ENCODE measurements around the gene LRRC75B.
"Not testable (repeated sequence)": the region's sequence is repeated elsewhere in the genome, so short reads cannot be mapped to it uniquely, and the experiment has no call there.

The LRRC75B gene, protein sequence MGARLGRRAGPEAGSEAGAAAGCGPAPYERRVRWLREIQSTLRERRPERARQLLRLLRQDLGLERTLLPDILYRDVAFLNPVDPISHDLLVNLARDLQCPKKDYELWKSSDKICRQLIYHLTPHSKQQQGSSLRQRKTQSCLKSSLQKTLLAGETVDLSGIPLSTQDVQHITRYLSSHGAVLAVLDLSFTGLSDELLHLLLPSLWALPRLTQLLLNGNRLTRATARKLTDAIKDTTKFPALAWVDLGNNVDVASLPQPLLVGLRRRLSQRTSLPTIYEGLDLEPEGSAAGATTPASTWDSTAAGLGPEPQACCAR

DNA sequence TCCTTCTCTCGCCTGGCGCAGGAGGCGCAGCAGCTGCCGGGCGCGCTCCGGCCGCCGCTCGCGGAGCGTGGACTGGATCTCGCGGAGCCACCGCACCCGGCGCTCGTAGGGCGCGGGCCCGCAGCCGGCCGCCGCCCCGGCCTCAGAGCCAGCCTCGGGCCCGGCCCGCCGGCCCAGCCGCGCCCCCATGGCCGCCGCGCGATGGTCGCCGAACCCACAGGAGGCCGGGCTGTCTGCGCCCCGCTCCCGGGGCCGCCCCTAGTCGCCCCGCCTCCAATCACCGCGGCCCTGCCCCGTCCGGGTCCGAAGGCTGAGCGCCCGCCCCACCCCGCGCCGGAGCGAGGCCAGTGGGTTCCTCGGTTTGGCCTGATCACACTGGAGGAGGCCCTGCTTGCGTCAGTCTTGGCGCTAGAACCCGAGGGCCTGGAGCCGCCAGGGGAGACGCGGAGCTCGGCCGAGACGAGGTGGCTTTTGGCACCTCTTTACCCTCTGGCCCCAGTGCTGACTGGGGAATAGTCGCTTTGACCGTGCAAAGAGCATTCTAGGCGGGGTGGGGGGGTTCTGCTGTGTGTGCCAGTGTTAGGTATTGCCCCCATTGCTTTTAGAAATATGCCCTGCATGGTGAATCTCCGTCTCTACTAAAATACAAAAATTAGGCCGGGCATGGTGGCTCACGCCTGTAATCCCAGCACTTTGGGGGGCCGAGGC is at the start of gene LRRC75B:
Gene LRRC75B (minus strand): TSS at position 223 of the 708 bp plus-strand sequence. CDS start 34 bp downstream, at position 189.
- in situ Hi-C loops (cut with HindIII; ENCODE audit: low sequenced_read_pairs): no loop called here

DNA sequence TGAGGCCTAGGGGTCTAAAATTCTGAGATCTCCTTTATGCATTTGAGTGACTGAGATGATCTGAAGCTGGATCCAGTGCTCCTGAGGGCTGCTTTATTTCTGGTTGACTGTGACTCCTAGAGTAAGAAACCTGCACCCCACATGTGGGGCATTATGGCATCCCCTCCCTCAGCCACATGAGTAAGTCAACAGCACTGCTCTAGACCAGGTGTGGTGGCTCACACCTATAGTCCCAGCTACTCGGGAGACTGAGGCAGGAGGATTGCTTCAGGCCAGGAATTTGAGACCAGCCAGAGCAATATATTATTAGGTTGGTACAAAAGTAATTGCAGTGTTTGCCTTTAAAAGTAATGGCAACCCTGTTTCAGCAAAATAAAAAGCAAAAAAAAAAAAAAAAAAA is 49.4 kb upstream of the LRRC75B start:
- in situ Hi-C loops (cut with HindIII; ENCODE audit: low sequenced_read_pairs): not testable (repeated sequence)

DNA sequence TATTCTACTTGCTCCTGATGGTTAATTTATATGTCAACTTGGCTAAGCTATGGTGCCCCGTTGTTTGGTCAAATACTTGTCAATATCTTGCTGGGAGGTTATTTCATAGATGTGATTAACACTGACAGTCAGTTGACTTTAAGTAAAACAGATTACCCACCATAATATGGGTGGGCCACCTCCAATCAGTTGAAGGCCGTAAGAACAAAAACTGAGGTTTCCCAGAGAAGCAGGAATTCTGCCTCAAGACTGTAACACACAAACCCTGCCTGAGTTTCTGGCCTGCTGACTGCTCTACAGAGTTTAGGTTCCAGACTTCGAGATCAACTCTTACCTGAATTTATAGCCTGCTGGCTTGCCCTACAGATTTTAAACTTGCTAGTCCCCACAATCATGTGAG is 43.6 kb upstream of the LRRC75B start:
- in situ Hi-C loops (cut with HindIII; ENCODE audit: low sequenced_read_pairs): not testable (repeated sequence)

DNA sequence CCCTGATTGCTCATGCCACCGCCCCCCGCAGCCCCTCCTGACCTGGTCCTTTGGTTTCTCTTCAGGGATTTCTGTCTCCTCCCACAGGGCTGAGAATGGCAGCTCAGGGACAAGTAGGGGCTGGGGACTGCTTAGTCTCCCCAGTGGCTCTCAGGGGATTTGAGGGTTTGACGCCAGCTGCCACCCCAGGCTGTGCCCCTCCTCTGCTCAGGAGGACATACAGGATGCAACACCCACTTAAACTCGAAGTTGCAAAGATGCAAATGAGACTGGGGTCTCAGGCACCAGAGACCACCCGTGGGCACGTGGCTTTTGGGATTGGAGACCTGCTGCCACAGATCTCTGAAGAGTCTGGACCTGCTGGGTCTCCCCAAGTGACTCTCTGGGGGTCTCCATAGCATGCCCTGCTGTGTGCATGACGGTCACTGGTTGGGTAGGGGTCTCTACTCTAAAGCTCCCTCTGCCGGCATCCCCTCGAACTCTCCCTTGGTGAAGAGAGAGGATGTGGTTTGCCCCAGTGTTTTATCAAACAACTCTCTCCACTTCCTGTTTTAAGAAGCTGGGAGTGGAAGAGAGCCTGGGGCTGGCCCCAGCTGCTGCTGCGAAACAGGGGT is 42.0 kb upstream of the LRRC75B start:
- in situ Hi-C loops (cut with HindIII; ENCODE audit: low sequenced_read_pairs): not testable (repeated sequence)

- in situ Hi-C loops (cut with HindIII; ENCODE audit: low sequenced_read_pairs): not testable (repeated sequence)
Observed at GRCh38 chr22:24633231-24634023, 40.6 kb upstream of the LRRC75B start.

DNA sequence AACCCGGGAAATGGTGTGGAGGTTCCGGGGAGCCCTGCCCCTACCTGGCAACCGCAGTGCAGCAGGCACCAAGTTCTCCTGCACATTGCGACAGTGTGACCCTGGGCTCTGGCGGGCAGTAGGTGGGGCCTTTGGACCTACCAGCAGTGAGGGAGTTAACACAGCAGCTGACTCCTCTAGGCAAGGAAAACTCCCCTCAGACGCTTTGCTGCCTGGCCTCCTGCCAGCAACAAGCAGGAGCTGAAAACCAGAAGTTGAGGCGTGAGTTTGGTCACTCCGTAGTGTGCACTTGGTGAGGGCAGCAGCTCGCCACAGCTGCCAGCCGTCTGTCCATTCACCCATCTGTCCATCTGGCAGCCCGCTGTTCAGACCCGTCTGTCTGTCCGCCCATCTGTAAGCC is 39.8 kb upstream of the LRRC75B start:
- in situ Hi-C loops (cut with HindIII; ENCODE audit: low sequenced_read_pairs): not testable (repeated sequence)

DNA sequence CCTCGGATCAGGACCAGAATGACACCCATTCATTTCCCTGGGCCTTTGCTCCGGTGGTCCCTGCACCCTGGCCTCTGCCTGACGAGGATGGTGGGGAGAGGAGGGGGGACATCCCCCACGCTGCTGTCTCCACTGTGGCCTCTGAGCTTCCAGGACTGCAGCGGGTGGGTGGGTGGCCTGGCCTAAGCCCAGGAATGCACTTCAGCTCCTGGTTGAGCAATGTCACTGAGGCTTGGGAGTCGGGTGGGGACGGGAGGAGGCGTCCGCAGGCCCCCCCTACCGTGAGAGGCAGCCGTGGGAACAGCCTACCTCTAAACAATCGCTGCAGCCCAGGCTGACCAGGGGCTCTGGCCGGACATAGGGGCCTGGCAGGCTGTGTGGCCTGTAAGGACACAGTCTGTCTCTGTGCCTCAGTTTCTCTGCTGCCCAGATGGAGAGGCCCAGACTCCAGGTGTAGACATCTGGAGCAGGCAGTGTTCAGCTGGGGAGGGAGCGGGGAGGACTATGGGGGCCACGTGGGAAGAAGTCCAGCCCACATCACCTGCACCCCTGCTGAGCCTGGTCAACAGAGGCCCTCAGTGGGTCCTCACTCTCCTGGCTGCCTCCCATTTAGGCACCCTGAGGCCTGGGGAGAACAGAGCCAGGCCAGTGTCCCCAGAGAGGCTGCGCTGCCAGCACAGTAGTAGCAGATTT is 38.7 kb upstream of the LRRC75B start:
- in situ Hi-C loops (cut with HindIII; ENCODE audit: low sequenced_read_pairs): not testable (repeated sequence)

- in situ Hi-C loops (cut with HindIII; ENCODE audit: low sequenced_read_pairs): not testable (repeated sequence)
Observed at GRCh38 chr22:24630812-24631427, 38.0 kb upstream of the LRRC75B start.

DNA sequence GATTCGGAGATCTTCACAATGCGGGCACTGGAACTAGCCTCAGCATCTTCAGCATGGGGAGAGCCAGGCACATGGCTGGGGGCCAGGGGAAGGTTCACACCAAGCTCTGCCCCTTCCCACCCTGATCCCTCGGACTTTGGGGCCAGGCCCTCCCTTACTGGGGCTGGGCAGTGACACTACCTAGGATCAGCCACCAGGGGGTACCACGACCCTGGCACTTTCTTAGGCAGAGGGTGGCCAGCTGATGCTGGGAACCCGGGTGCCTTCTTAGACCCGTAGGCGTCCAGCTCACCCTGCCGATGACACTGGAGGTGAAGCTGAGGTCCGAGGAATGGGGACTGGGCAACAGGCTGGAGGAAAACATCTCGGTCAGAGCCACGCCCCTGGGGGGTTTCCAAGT is 36.2 kb upstream of the LRRC75B start:
- in situ Hi-C loops (cut with HindIII; ENCODE audit: low sequenced_read_pairs): not testable (repeated sequence)

DNA sequence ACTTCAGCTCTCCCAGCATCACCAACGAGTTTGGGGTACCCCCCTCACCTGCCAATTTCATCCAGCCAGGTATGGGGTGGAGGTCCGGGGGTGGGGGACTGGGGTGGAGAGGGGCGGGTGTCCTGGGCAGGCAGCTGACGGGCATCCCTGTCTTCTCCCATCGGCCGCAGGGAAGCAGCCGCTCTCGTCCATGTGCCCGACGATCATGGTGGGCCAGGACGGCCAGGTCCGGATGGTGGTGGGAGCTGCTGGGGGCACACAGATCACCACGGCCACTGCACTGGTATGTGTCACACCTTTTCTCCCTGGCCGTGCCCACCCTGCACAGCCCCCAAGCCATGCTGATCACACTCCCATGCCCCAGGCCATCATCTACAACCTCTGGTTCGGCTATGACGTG is 35.0 kb upstream of the LRRC75B start:
- in situ Hi-C loops (cut with HindIII; ENCODE audit: low sequenced_read_pairs): not testable (repeated sequence)

GRCh38 chr22:24622596-24622995 is 29.7 kb upstream of the LRRC75B start:
- in situ Hi-C loops (cut with HindIII; ENCODE audit: low sequenced_read_pairs): not testable (repeated sequence)

DNA sequence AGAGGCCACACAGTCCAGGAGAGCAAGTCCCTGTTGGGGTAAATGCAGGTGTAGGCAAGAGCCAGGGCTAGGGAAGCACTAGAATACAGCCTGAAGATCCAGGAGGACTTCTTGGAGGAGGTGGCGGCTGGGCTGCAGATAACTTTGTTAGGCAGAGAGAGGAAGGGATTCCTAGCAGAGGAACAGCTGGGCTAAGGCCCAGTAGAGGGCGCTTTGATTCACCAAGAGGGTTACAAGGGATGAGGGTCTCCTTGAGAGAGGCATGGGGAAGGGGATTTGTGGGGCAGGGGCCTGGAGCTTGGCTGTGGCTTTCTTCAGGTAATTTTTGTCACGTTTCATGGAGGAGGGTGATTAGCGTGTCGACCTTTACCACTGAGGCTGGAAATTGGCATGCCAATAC is 28.4 kb upstream of the LRRC75B start:
- in situ Hi-C loops (cut with HindIII; ENCODE audit: low sequenced_read_pairs): not testable (repeated sequence)

- in situ Hi-C loops (cut with HindIII; ENCODE audit: low sequenced_read_pairs): not testable (repeated sequence)
Observed at GRCh38 chr22:24614794-24615193, 21.9 kb upstream of the LRRC75B start.

DNA sequence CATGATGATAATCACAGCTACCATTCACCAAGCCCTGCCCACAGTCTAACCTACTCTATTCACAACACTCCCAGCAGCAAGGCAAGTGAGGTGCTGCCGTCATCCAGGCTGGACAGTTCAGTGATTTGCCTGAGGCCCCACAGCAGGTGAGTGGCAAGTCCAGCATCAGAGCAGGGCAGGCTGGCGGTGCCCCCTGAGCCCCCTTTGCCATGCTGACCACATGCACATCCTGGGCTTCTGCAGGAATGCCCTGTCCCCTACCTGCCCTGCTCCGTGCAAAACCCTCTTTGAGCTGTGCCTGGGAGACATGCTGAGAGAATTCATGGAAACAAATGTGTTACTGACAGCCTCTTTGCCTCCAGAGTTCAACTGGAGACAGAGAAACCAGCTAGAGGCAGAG is 17.0 kb upstream of the LRRC75B start:
- in situ Hi-C loops (cut with HindIII; ENCODE audit: low sequenced_read_pairs): not testable (repeated sequence)

DNA sequence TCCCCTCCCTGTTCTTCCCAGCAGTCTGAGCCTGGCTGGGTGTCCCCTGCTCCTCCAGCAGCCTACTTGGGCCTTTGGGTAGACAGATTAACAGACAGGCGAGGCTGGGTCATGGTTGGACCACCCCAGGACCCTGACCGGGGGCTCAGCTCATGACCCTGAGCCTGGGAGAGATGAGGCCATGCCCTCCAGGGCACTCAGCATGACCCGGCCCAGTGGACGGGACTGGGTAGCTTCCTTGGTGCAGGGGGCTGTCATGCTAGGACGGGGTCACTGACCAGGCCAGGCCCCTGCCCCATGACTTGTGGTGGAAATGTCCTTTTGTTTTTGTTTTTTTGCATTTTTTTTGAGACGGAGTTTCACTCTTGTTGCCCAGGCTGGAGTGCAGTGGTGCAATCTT is 15.5 kb upstream of the LRRC75B start:
- in situ Hi-C loops (cut with HindIII; ENCODE audit: low sequenced_read_pairs): not testable (repeated sequence)

DNA sequence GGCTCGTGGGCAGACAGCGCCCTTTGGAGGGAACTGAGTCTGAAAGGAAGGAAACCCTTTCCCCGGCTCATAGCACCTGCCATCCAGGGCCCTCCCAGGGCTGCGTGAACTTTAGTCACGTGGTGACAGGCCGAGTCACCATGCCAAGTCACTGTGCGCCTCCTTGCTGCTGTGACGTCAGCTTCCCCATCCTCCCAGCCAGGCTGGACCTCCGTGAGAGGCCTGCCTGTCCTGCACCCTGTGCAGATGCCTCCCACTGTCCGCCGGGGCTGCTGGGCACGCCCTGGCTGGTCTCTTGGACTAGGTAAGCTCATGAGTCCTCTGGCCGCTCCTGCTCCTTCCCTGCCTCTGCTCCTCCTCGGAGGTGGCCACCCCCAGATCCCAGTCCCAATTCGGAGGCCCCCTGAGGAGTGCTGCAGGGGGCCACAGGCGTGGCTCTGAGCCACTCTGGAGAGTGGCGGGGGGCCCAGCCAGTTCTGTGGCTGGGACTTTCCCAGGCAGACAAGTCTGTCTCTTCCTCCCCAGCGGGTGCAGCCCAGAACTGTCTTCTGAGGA is 14.6 kb upstream of the LRRC75B start:
- in situ Hi-C loops (cut with HindIII; ENCODE audit: low sequenced_read_pairs): not testable (repeated sequence)

- in situ Hi-C loops (cut with HindIII; ENCODE audit: low sequenced_read_pairs): not testable (repeated sequence)
Observed at GRCh38 chr22:24606340-24606739, 13.5 kb upstream of the LRRC75B start.

- in situ Hi-C loops (cut with HindIII; ENCODE audit: low sequenced_read_pairs): not testable (repeated sequence)
Observed at GRCh38 chr22:24603770-24604629, 11.1 kb upstream of the LRRC75B start.

All from endothelial cell of hepatic sinusoid (primary cell).